GM12878 (cell line): ENCODE measurements around the gene LAMA5. TPM values are rescaled to one million over a fixed set of nuclear protein-coding genes. Genes with fewer than 3 reads are reported as not detected.

Source experiments
- ATAC-seq: fragments of 200-7000 bp; cut with Tn5 transposase; 3 replicates; pipeline ENCODE4 v1.9.1; 2020; ENCODE audit warnings: mild to moderate bottlenecking, moderate library complexity
- BruUV-seq: library from RNA; stranded (reverse); fragments of 400-500 nt; replicated peaks from 2 replicates; lab custom pipeline; 2021; lab: Mats Ljungman, UMichigan
- CTCF ChIA-PET: fragments of 300-600 bp; sonication (Branson Sonifier 250); formaldehyde crosslinking; extraction: SDS; loops from one replicate; lab custom pipeline; 2021; ENCODE audit warnings: inconsistent platforms; lab: Yijun Ruan, JAX
- POLR2A ChIA-PET: fragments of 350-600 bp; formaldehyde crosslinking; extraction: SDS; loops from one replicate; lab custom pipeline; 2021; ENCODE audit warnings: inconsistent platforms; lab: Charles Lee
- RAD21 ChIA-PET: fragments of 300-600 bp; sonication (Branson Sonifier 250); formaldehyde crosslinking; loops from one replicate; lab custom pipeline; 2023; ENCODE audit warnings: antibody characterized with exemption; ENCODE audit not compliant: unreplicated experiment; lab: Charles Lee
- SMC1A ChIA-PET: fragments of 300-600 bp; sonication (Branson Sonifier 250); formaldehyde crosslinking; loops from one replicate; lab custom pipeline; 2023; ENCODE audit not compliant: unreplicated experiment, uncharacterized antibody; lab: Charles Lee
- DNase-seq: peaks from one replicate; pipeline ENCODE4 v3.0.0-alpha.2; 2011; ENCODE audit warnings: low read depth, low spot score
- FAIRE-seq: peaks from 3 replicates; lab custom pipeline; 2011; peaks lifted over from hg19 to GRCh38; lab: Jason Lieb, UNC
- H2AFZ ChIP-seq: 2 replicates; pipeline ENCODE4 v1.6.0; 2011; ENCODE audit warnings: low read depth, low read length, control low read depth; ENCODE audit not compliant: control insufficient read depth
- H3K27ac ChIP-seq: 2 replicates; pipeline ENCODE4 v1.5.1; 2011; ENCODE audit warnings: control low read depth; ENCODE audit not compliant: control insufficient read depth, insufficient read depth
- H3K27me3 ChIP-seq, 2 experiments: replicated peaks in 1 of 2; 2 replicates each; pipeline versions ENCODE4 v1.6.0 to v1.6.1; 2011; ENCODE audit warnings: low read length in 1 of 2; ENCODE audit not compliant: control insufficient read depth in 2 of 2, insufficient read depth in 2 of 2
- H3K36me3 ChIP-seq, 2 experiments: 2 replicates each; pipeline ENCODE4 v1.5.1; 2011; ENCODE audit warnings: low read length in 1 of 2; ENCODE audit not compliant: control insufficient read depth in 2 of 2, insufficient read depth in 2 of 2
- H3K4me1 ChIP-seq: 2 replicates; pipeline ENCODE4 v1.6.1; 2011; ENCODE audit warnings: mild to moderate bottlenecking, low read length, moderate library complexity, mixed read lengths; ENCODE audit not compliant: control insufficient read depth, insufficient read depth
- H3K4me2 ChIP-seq: 2 replicates; pipeline ENCODE4 v1.6.0; 2011; ENCODE audit warnings: control low read depth; ENCODE audit not compliant: control insufficient read depth, insufficient read depth
- H3K4me3 ChIP-seq: fragments of 200-600 bp; sonication (generic); 2 replicates; pipeline ENCODE4 v1.5.1; 2016
- H3K79me2 ChIP-seq: 2 replicates; pipeline ENCODE4 v1.6.0; 2011; ENCODE audit warnings: low read length; ENCODE audit not compliant: control insufficient read depth, insufficient read depth
- H3K9ac ChIP-seq: 2 replicates; pipeline ENCODE4 v1.8.0; 2011; ENCODE audit warnings: low read length, control low read depth, mixed read lengths; ENCODE audit not compliant: control insufficient read depth, insufficient read depth
- H3K9me3 ChIP-seq: replicated peaks from 3 replicates; pipeline ENCODE4 v1.5.1; 2011; ENCODE audit warnings: mild to moderate bottlenecking, low read length; ENCODE audit not compliant: control insufficient read depth, insufficient read depth
- H4K20me1 ChIP-seq: 2 replicates; pipeline ENCODE4 v1.6.0; 2011; ENCODE audit not compliant: control insufficient read depth, insufficient read depth
- CHD1 ChIP-seq: IDR thresholded peaks from 2 replicates; pipeline ENCODE4 v1.6.1; 2012; ENCODE audit warnings: low read depth, low read length, improper control_type of control experiment
- FOS ChIP-seq: IDR thresholded peaks from 3 replicates; pipeline ENCODE4 v1.6.1; 2011; ENCODE audit warnings: borderline replicate concordance; ENCODE audit not compliant: insufficient read length; ENCODE audit errors: extremely low read depth
- JUND ChIP-seq: IDR thresholded peaks from 2 replicates; pipeline ENCODE4 v1.6.1; 2012; ENCODE audit warnings: low read depth, mild to moderate bottlenecking, low read length, improper control_type of control experiment, moderate library complexity
- MEF2B ChIP-seq: fragments of 450-650 bp; IDR thresholded peaks from 2 replicates; pipeline ENCODE4 v1.6.1; 2018; ENCODE audit warnings: mild to moderate bottlenecking, moderate library complexity; ENCODE audit not compliant: partially characterized antibody, poor library complexity, severe bottlenecking
- MTA3 ChIP-seq: IDR thresholded peaks from 2 replicates; pipeline ENCODE4 v1.6.1; 2012; ENCODE audit warnings: low read length, inconsistent platforms, borderline replicate concordance
- MXI1 ChIP-seq: fragments of 150-350 bp; IDR thresholded peaks from 2 replicates; pipeline ENCODE4 v1.6.1; 2011; ENCODE audit warnings: low read depth, mild to moderate bottlenecking, inconsistent platforms, low read length, improper control_type of control experiment
- NFIC ChIP-seq: IDR thresholded peaks from 2 replicates; pipeline ENCODE4 v1.6.1; 2012; ENCODE audit warnings: low read depth, mild to moderate bottlenecking, inconsistent platforms, low read length, moderate library complexity
- PAX5 ChIP-seq: IDR thresholded peaks from 2 replicates; pipeline ENCODE4 v1.6.1; 2011; ENCODE audit warnings: low read depth, low read length, borderline replicate concordance
- PKNOX1 ChIP-seq: fragments of 450-650 bp; IDR thresholded peaks from 2 replicates; pipeline ENCODE4 v1.6.1; 2016; ENCODE audit warnings: mild to moderate bottlenecking
- POU2F2 ChIP-seq: IDR thresholded peaks from 3 replicates; pipeline ENCODE4 v1.6.1; 2011; ENCODE audit warnings: low read depth, mild to moderate bottlenecking, low read length, borderline replicate concordance
- RB1 ChIP-seq: fragments of 450-650 bp; formaldehyde crosslinking; IDR thresholded peaks from 2 replicates; pipeline ENCODE4 v1.6.1; 2017; ENCODE audit warnings: mild to moderate bottlenecking, borderline replicate concordance
- SIN3A ChIP-seq: IDR thresholded peaks from 2 replicates; pipeline ENCODE4 v1.6.1; 2012; ENCODE audit warnings: low read depth, low read length, improper control_type of control experiment
- SPI1 ChIP-seq: IDR thresholded peaks from 2 replicates; pipeline ENCODE4 v1.6.1; 2011; ENCODE audit warnings: low read depth, mild to moderate bottlenecking, low read length, moderate library complexity, borderline replicate concordance; ENCODE audit not compliant: insufficient read depth
- ZBTB4 ChIP-seq: fragments of 450-650 bp; formaldehyde crosslinking; IDR thresholded peaks from 2 replicates; pipeline ENCODE4 v1.4.0; 2022; ENCODE audit warnings: mild to moderate bottlenecking, moderate library complexity
- ZNF24 ChIP-seq: fragments of 450-650 bp; IDR thresholded peaks from 2 replicates; pipeline ENCODE4 v1.6.1; 2017; ENCODE audit warnings: antibody characterized with exemption, mild to moderate bottlenecking
- ZNF274 ChIP-seq: IDR thresholded peaks from one replicate; pipeline ENCODE4 v1.8.0; 2011; ENCODE audit not compliant: insufficient read length, insufficient read depth
- WGBS: methylation state at CpG from one replicate; pipeline ENCODE4 v1.1.6; 2016; ENCODE audit warnings: low lambda C conversion rate; ENCODE audit not compliant: insufficient replicate concordance, insufficient coverage; ENCODE audit errors: missing lambda C conversion rate; 5-methylcytosine and 5-hydroxymethylcytosine counted together
- in situ Hi-C: fragments of 300-500 bp; cut with MboI; formaldehyde crosslinking; loops from 9 replicates; pipeline ENCODE4 v1.14.3; 2018; ENCODE audit warnings: mixed read lengths
- intact Hi-C: fragments of 100-400 bp; cut with micrococcal nuclease; formaldehyde crosslinking; loops from one replicate; pipeline ENCODE4 v1.14.2; 2022; ENCODE audit not compliant: unreplicated experiment
- polyA plus RNA-seq, 11 experiments: library from polyadenylated mRNA; depleted of rRNA in 4 of 11; unstranded in 6 of 11; stranded (reverse) in 5 of 11; fragments of >200 nt; fragmentation: Nextera tagmentation in 4 of 11; fragmentation: Illumina TruSeq in 1 of 11; extraction: Ambion mirVana in 4 of 11; extraction: Trizol in 1 of 11; gene quantifications; 1 replicate in 1 of 11; 2 replicates in 10 of 11; pipeline versions ENCODE4 v1.2.1 to v1.2.3, GENCODE V29; 2011 to 2016; ENCODE audit warnings: inconsistent platforms in 2 of 11, missing spikeins in 2 of 11, low read depth in 1 of 11
- total RNA-seq, 4 experiments: library from RNA; depleted of rRNA in 3 of 4; stranded (reverse); fragments of >200 nt in 3 of 4; fragmentation: Illumina TruSeq in 1 of 4; extraction: Trizol in 1 of 4; gene quantifications; 2 replicates each; pipeline versions ENCODE4 v1.2.1 to v1.2.3, GENCODE V29; 2013 to 2021

The LAMA5 gene
- total and polyA plus RNA-seq, 10 of the 15 experiments (the other 5 are each of a cell fraction or from before 2014, with no cell fraction given) = 0.09 to 3.1 (median 1.6) TPM; not detected in 3

DNA sequence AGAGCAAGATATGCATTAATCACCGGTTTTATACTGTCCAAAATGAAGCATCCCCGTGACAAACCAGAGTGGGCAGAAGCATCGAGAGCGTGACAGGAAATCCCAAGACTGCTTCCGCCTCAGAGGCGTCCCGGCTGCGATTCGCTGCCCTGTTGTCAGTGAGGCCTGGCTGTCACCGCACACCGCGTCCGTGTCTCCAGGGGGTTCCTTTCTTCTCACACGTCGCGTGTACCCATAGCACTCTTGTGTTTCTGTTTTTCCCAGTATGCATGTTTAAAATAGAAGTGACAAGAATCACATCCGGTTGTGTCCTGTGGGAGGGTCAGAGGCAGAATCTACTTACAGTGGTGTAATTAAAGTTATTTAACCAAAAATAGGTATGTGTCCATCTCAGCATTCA, 72.6 kb downstream of the LAMA5 start:
- H3K27ac ChIP-seq = no peak overlapping the region
- BruUV-seq = TSS peak; percentile 67

DNA sequence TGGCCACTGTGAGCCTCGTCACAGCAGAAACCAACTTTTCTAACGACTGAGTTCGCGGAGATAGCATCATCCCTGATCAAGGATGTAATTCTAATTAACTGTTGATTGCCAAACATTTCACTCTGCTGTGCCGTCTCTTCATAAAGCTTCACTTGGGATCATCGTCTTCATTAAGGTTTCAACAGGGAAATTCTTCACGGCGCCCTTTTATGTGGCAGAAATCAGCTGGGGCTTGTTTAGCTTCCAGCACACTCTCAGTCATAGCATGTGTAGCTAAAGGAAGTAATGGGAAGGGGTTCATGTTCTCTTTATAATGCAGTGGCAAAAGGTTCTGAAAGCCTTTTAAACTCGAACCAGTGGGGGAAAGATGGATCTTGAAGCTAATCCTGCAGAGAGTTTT, 73.2 kb downstream of the LAMA5 start:
- no peak for ATAC-seq
- intact Hi-C loops = no loop called here
- ChIA-PET SMC1A (no interaction called here), RAD21 (no interaction called here), POLR2A (no interaction called here), CTCF (no interaction called here)
- DNase-seq = no peak
- no peak overlapping the region for H3K9ac ChIP-seq
- H3K9me3 ChIP-seq = no peaks in the 10 kb centered on the region
- no peaks in the 10 kb centered on the region for H3K27me3 ChIP-seq
- H2AFZ ChIP-seq = no peak overlapping the region
- no peak overlapping the region for H3K27ac ChIP-seq
- no peak for FAIRE-seq
- no peak overlapping the region for H3K4me2 ChIP-seq
- H3K36me3 ChIP-seq = peaks cover 6 to 7% of the 10 kb centered on the region in 2 experiments
- no TSS peak for BruUV-seq
- no peaks in the 10 kb centered on the region for H3K79me2 ChIP-seq
- H3K4me3 ChIP-seq = no peak overlapping the region
- in situ Hi-C loops = no loop called here
- WGBS = 87% methylated on average over 9 of the region's 9 CpGs
- no peaks in the 10 kb centered on the region for H4K20me1 ChIP-seq
- H3K4me1 ChIP-seq = no peaks in the 10 kb centered on the region
- TF ChIP-seq ZNF24 = no peak
- TF ChIP-seq CHD1 = no peak
- TF ChIP-seq MTA3 = no peak
- TF ChIP-seq RB1 = no peak
- no peak for TF ChIP-seq MXI1
- no peak for TF ChIP-seq FOS
- no peak for TF ChIP-seq ZNF274
- TF ChIP-seq SIN3A = no peak
- no peak for TF ChIP-seq POU2F2
- no peak for TF ChIP-seq ZBTB4 (CRISPR knock-in tag)

More for the DNA sequence above, 72.6 kb downstream of the LAMA5 start:
- H3K36me3 ChIP-seq = peaks cover 6 to 7% of the 10 kb centered on the region in 2 experiments
- ATAC-seq = no peak
- in situ Hi-C loops (no loop called here), intact Hi-C loops (no loop called here)
- no peak overlapping the region for H3K9ac ChIP-seq
- H3K4me3 ChIP-seq = no peak overlapping the region
- no peaks in the 10 kb centered on the region for H3K4me1 ChIP-seq
- H3K9me3 ChIP-seq = no peaks in the 10 kb centered on the region
- H3K27me3 ChIP-seq = no peaks in the 10 kb centered on the region
- 96% methylated on average over 17 of the region's 17 CpGs for WGBS
- H3K4me2 ChIP-seq = no peak overlapping the region
- POLR2A ChIA-PET = no interaction called here
- TF ChIP-seq JUND = no peak
- peak; percentile 33; the same call in 1 of the 2 replicates for TF ChIP-seq PKNOX1
- peak; percentile 36 for TF ChIP-seq MEF2B
- TF ChIP-seq NFIC = no peak
- TF ChIP-seq SPI1 = peak; percentile 3; the same call in 1 of the 2 replicates
- TF ChIP-seq PAX5 = 0 out of 2 replicates have a peak, but pooled peaks have one; percentile 14
- CTCF ChIA-PET = no interaction called here
- FAIRE-seq = no peak
- peak; percentile 16 for DNase-seq
- no peak overlapping the region for H2AFZ ChIP-seq
- SMC1A ChIA-PET = no interaction called here
- RAD21 ChIA-PET = no interaction called here
- H3K79me2 ChIP-seq = no peaks in the 10 kb centered on the region
- H4K20me1 ChIP-seq = no peaks in the 10 kb centered on the region
